Esophagus (tissue), 2 donors: ENCODE results near the gene B3GNT5. TPM values are rescaled to one million over a fixed set of nuclear protein-coding genes. Genes with fewer than 3 reads are reported as not detected.

Experiments used
- H3K27ac ChIP-seq, 2 donors: one replicate each; pipeline ENCODE4 v1.5.1; 2013; ENCODE audit warnings: low read depth in 2 of 2, mild to moderate bottlenecking in 2 of 2, inconsistent platforms in 1 of 2, low read length in 1 of 2, moderate library complexity in 1 of 2
- H3K27me3 ChIP-seq, 2 donors: one replicate each; pipeline ENCODE4 v1.6.1; 2013; ENCODE audit warnings: low read length in 2 of 2, control low read depth in 1 of 2, mild to moderate bottlenecking in 1 of 2; ENCODE audit not compliant: insufficient read depth in 2 of 2, control insufficient read depth in 1 of 2
- H3K36me3 ChIP-seq, 2 donors: one replicate each; pipeline ENCODE4 v1.6.1; 2013; ENCODE audit warnings: low read length in 1 of 2; ENCODE audit not compliant: control insufficient read depth in 2 of 2, insufficient read depth in 2 of 2
- H3K4me1 ChIP-seq, 2 donors: one replicate each; pipeline ENCODE4 v1.6.1; 2013; ENCODE audit warnings: low read length in 1 of 2; ENCODE audit not compliant: control insufficient read depth in 2 of 2, insufficient read depth in 2 of 2
- H3K4me3 ChIP-seq, 2 donors: one replicate each; pipeline ENCODE4 v1.5.1; 2013; ENCODE audit warnings: low read length in 2 of 2, mild to moderate bottlenecking in 2 of 2, low read depth in 1 of 2, moderate library complexity in 1 of 2
- H3K9me3 ChIP-seq, 2 donors: one replicate each; pipeline ENCODE4 v1.6.1; 2013; ENCODE audit warnings: mild to moderate bottlenecking in 2 of 2, low read depth in 1 of 2, low read length in 1 of 2, moderate library complexity in 1 of 2; ENCODE audit not compliant: control insufficient read depth in 2 of 2, insufficient read depth in 1 of 2
- WGBS, 2 donors: extraction: QIAGEN DNeasy Blood & Tissue Kit; methylation state at CpG; one replicate each; pipeline ENCODE4 v1.1.7; 2013; 5-methylcytosine and 5-hydroxymethylcytosine counted together
- polyA plus RNA-seq, 2 donors: library from polyadenylated mRNA; stranded (reverse); fragments of 200-250 nt; gene quantifications; one replicate each; pipeline ENCODE4 v1.2.3, GENCODE V29; 2013
- donor health status: healthy with polysubstance abuse.
- donor health status: Bipolar disorder and iron deficiency.

The B3GNT5 gene
- polyA plus RNA-seq, 2 donors, result 19.8 to 21.6 TPM

- 71 to 78% methylated on average over 2 of the region's 2 CpGs for WGBS, 2 donors
- Histone ChIP-seq H3K9me3 (no peaks in the 10 kb centered on the region), H3K4me1 (peaks cover 1 to 9% of the 10 kb centered on the region in 2 donors), H3K27ac (peak overlapping the region in 1 of 2 donors; percentile 18), H3K27me3 (no peaks in the 10 kb centered on the region), H3K36me3 (peaks cover 0 to 2% of the 10 kb centered on the region in 2 donors), H3K4me3 (no peak overlapping the region)
These were observed 40.9 kb downstream of the B3GNT5 start for GRCh38 chr3:183293966-183294365.

GRCh38 chr3:183295211-183295610 lies 42.2 kb downstream of the B3GNT5 start:
- no peak overlapping the region for H3K4me3 ChIP-seq
- H3K4me1 ChIP-seq, result peaks cover 3 to 10% of the 10 kb centered on the region in 2 donors
- WGBS, 2 donors, result 29 to 38% methylated on average over 3 of the region's 3 CpGs
- H3K36me3 ChIP-seq, result peaks cover 0 to 3% of the 10 kb centered on the region in 2 donors
- H3K27me3 ChIP-seq, result no peaks in the 10 kb centered on the region
- peak overlapping the region; percentile 68 to 83 for H3K27ac ChIP-seq
- H3K9me3 ChIP-seq, result no peaks in the 10 kb centered on the region

GRCh38 chr3:183296944-183297343 lies 43.9 kb downstream of the B3GNT5 start:
- Histone ChIP-seq H3K27me3 (no peaks in the 10 kb centered on the region), H3K4me3 (no peak overlapping the region), H3K36me3 (peaks cover 0 to 3% of the 10 kb centered on the region in 2 donors), H3K4me1 (peaks cover 3 to 11% of the 10 kb centered on the region in 2 donors), H3K9me3 (no peaks in the 10 kb centered on the region), H3K27ac (no peak overlapping the region)
- WGBS, 2 donors, result 91% methylated on average over 12 of the region's 12 CpGs

- no peak overlapping the region for H3K4me3 ChIP-seq
- 58 to 70% methylated on average over 5 of the region's 5 CpGs for WGBS, 2 donors
- H3K36me3 ChIP-seq, result peaks cover 0 to 3% of the 10 kb centered on the region in 2 donors
- H3K27me3 ChIP-seq, result no peaks in the 10 kb centered on the region
- no peak overlapping the region for H3K27ac ChIP-seq
- peaks cover 3 to 22% of the 10 kb centered on the region in 2 donors for H3K4me1 ChIP-seq
- H3K9me3 ChIP-seq, result no peaks in the 10 kb centered on the region
These were observed 45.7 kb downstream of the B3GNT5 start for GRCh38 chr3:183298701-183299153.

GRCh38 chr3:183299976-183300375 lies 46.9 kb downstream of the B3GNT5 start:
- H3K36me3 ChIP-seq, result peaks cover 0 to 3% of the 10 kb centered on the region in 2 donors
- no peak overlapping the region for H3K4me3 ChIP-seq
- 93% methylated on average over 4 of the region's 4 CpGs for WGBS, 2 donors
- H3K27me3 ChIP-seq, result no peaks in the 10 kb centered on the region
- H3K4me1 ChIP-seq, result peaks cover 3 to 26% of the 10 kb centered on the region in 2 donors
- H3K9me3 ChIP-seq, result no peaks in the 10 kb centered on the region
- no peak overlapping the region for H3K27ac ChIP-seq

GRCh38 chr3:183300996-183301562 lies 48.0 kb downstream of the B3GNT5 start:
- 80 to 84% methylated on average over 6 of the region's 6 CpGs for WGBS, 2 donors
- peaks cover 3 to 22% of the 10 kb centered on the region in 2 donors for H3K4me1 ChIP-seq
- H3K4me3 ChIP-seq, result no peak overlapping the region
- peaks cover 0 to 3% of the 10 kb centered on the region in 2 donors for H3K36me3 ChIP-seq
- H3K9me3 ChIP-seq, result no peaks in the 10 kb centered on the region
- no peaks in the 10 kb centered on the region for H3K27me3 ChIP-seq
- H3K27ac ChIP-seq, result no peak overlapping the region

- Histone ChIP-seq H3K4me1 (peaks cover 6 to 22% of the 10 kb centered on the region in 2 donors), H3K27me3 (no peaks in the 10 kb centered on the region), H3K27ac (peak overlapping the region; percentile 44 to 56), H3K4me3 (no peak overlapping the region), H3K36me3 (peaks cover 0 to 3% of the 10 kb centered on the region in 2 donors), H3K9me3 (no peaks in the 10 kb centered on the region)
- WGBS, 2 donors, result 40 to 50% methylated on average over 8 of the region's 8 CpGs
These were observed 49.0 kb downstream of the B3GNT5 start for GRCh38 chr3:183301937-183302580.

GRCh38 chr3:183303690-183304089 lies 50.6 kb downstream of the B3GNT5 start:
- peak overlapping the region in 1 of 2 donors; percentile 63 for H3K27ac ChIP-seq
- WGBS, 2 donors, result 64 to 67% methylated on average over 2 of the region's 2 CpGs
- peaks cover 0 to 3% of the 10 kb centered on the region in 2 donors for H3K36me3 ChIP-seq
- peaks cover 6 to 22% of the 10 kb centered on the region in 2 donors for H3K4me1 ChIP-seq
- H3K27me3 ChIP-seq, result no peaks in the 10 kb centered on the region
- no peak overlapping the region for H3K4me3 ChIP-seq
- no peaks in the 10 kb centered on the region for H3K9me3 ChIP-seq

GRCh38 chr3:183306798-183307671 lies 54.0 kb downstream of the B3GNT5 start:
- 37 to 53% methylated on average over 9 of the region's 9 CpGs for WGBS, 2 donors
- H3K27me3 ChIP-seq, result no peaks in the 10 kb centered on the region
- peak overlapping the region; percentile 86 to 93 for H3K27ac ChIP-seq
- H3K4me3 ChIP-seq, result peak overlapping the region in 1 of 2 donors; percentile 14
- H3K36me3 ChIP-seq, result peaks cover 0 to 4% of the 10 kb centered on the region in 2 donors
- no peaks in the 10 kb centered on the region for H3K9me3 ChIP-seq
- peaks cover 3 to 16% of the 10 kb centered on the region in 2 donors for H3K4me1 ChIP-seq
